ENCODE measurements around the gene GIMAP4.
"Not testable (repeated sequence)": the region's sequence is repeated elsewhere in the genome, so short reads cannot be mapped to it uniquely, and the experiment has no call there.

The GIMAP4 gene

DNA sequence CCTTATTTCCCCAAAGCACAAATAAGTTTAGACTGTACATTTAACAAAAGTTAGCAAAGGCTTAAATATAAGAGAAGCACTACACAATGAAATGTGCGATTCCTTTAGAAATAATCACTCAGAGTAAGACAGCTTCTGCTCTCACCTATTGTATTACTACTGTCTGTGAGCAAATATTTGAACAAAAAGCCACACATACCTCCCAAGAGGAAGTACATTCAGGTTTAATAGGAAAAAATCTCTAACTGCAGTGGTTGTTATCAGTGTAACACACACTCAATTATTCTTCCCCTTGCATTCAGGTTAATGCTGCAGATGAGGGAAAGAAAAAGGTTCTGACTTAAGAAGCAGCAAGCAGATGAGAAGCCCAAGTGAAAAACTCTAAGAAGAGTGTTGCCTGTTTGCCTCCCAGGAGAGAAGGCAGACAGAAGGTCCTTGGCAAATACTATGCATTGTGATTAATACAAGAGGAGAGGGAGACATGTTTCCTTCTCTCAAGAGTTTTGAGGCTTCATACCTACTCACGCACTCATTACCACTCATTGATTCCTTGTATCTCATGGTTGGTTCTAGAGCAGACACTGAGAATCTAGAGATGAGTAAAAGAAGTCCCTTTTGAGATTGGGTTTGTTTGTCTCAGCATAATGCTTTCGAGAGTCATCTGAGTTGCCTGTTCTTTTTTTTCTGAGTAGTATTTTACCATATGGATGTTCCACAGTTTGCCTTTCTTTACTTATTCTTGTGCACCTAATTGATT is 13.6 kb downstream of the GIMAP4 start:
- DNase-seq, result no peak

- no peak for DNase-seq
Measured at GRCh38 chr7:150585199-150585598, 18.0 kb downstream of the GIMAP4 start.

DNA sequence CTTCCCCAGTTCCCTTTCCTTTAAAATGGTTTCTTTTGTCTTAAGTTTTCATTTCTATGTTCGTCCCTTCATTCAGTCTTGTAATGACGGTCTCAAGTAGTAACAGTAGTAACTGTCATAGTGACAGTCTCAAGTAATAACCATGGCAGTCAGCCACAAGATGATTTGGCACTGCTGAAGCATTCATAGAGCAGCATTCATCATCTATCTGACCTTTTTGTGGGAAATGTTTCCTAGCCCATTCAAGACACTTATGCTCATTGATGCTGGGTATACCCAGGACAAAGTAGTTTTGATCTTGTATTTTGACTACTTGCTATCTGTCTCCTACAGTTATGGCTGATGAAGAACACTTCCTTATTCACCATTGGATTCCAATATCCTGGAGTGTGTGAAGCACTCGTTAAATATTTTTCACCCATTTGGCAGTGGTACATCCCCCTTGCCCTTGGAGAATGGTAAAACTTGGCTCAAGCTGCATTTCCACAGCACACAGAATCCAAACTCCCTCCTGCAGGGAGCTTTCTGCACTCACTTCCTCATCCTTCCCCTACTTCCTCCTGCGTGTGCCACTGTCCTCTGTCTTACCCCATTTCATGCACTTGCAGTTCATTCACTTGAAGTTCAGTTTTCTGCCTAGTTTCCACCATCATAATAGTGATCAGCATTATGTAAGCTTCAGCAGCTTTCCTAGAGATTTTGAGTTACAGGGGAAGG is 19.0 kb downstream of the GIMAP4 start:
- peak in 1 of 2 donors; percentile 22 for DNase-seq

DNA sequence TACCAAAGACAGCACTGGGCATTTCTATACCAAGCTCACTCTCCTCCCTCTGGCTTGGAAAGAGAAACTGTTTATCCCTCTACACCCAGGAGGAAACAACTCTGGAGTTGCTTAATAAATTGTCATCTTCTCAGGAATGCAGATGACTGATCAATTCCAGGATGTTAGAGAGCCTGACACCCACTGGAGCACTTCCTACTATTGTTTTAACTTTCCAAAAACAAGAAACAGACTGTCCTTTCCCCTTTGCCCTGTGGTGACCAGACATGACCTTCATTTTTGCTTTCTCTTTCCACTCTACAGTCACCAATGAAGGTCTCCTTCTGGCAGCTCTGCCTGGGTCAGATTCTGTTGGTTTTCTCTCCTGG is 19.6 kb downstream of the GIMAP4 start:
- no peak for DNase-seq

- no peak for DNase-seq
Measured at GRCh38 chr7:150587551-150587950, 20.4 kb downstream of the GIMAP4 start.

- DNase-seq, result no peak
Measured at GRCh38 chr7:150594805-150595204, 27.6 kb downstream of the GIMAP4 start.

DNA sequence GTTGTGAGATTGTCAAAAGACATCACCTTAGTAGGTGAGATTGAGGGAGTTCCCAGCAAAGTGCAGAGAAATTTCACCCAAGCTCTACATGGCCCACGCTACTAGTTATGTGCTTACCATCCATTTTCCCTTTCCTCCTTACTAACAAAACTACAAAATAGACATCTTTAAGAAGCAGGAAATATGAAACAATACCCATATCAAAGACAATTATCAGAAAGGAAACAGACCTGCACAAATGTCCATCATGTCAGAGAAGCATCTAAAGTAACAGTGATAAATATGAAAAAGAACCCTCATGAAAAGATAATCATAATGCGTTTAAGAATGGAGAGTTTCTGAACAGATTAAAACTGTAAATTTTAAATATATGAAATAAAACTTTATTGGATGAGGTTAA is 28.2 kb downstream of the GIMAP4 start:
- DNase-seq, result no peak

DNA sequence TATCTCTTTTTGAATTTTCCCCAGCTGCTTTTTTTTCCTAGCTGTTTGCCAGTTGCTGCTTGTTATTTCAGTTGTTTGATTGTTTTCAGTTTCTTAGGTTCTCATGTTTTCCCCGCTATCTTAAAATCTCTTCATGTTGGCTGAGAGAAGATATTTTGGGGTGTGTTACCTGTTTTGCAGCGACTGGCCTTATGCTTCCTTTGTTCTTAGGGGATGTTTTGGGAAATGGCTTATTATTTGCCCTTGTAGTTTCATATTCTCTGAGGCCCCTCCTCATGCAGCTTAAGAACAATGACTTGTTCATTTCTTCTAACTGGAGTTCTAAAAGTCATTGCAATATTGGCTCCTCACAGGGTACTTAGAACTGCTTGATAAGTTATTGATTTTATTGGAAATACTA is 36.4 kb downstream of the GIMAP4 start:
- DNase-seq, result not testable (repeated sequence)

- no peak for DNase-seq
Measured at GRCh38 chr7:150610233-150610632, 43.0 kb downstream of the GIMAP4 start.

GRCh38 chr7:150612925-150613324 is 45.7 kb downstream of the GIMAP4 start:
- DNase-seq, result no peak

GRCh38 chr7:150613880-150614279 is 46.7 kb downstream of the GIMAP4 start:
- DNase-seq, result no peak

GRCh38 chr7:150614426-150614825 is 47.2 kb downstream of the GIMAP4 start:
- DNase-seq, result not testable (repeated sequence)

DNA sequence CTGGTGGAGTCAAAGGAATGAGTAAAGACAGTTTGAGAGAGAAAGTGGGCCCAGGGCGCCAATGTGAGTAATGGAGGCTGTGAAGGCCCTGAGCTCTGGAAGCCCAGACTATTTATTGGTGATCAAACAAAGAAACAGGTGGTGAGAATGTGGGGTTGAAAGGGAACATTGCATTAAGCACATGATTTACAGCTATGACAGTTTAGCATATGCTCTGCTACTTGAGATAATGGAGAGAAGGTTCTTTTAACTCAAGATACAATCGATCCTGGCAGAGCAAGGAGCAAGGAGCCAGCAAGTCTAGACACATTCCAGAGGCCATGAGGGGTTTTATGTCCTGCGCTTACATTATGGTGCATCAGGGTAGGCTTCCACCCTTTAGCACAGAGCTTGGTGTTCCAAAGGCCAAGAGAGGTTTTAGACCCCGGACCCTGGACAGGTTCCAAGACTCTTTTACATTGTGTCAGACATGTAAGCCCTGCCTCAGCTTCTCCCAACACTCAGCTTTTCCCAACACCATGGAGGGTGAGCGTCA is 48.1 kb downstream of the GIMAP4 start:
- DNase-seq, result not testable (repeated sequence)

DNA sequence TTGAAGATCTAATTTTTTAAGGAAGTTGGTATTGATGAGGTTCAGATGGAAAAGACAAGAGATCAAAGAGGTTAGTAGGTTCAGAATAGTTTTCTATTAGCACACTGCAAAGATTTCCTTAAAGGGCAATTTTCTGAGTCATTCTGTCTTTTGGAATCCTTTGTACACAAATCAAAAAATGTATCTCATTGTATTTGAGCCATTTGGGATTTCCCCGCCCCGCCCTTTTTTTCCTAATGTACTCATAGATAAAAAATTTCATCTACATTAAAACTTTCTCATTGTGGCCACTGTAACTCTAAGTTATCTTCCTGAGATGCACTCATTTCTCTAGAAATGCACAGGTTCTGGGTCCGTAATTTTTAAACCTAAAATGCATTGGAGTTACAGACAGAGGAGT is 52.9 kb downstream of the GIMAP4 start:
- no peak for DNase-seq

DNA sequence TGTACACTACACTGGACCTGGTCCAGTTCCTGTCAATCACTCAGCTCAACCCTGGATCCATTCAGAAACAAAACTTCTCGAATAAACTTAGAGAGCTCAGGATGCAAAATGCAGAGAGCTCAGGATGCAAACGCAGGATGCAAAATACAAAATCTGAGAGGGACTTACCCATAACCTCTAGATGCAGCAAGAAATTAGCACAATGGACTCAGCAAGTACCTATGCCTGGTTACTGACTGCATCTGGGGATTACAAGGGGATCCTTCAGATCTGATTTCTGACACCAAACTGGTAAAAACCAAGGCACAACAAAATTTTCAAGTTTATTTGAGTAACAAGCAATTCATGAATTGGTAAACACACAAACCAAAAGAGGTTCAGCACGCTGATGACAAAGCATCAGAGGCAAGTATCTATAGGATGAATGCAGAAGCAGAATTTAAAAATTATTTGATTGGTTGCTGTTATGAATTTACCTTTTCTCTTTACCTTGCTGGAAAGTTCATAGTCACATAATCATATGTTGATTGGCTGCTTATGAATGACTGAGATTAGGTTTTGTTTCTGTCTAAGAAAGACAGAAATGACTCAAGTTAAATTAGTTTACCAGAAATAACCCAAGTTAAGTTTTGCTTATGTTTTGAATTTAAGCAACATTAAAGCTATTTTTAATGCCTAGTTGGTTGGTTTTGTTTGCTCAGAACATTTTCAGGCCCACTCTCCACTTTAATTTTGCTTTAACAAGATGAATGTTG is 53.6 kb downstream of the GIMAP4 start:
- no peak for DNase-seq

DNA sequence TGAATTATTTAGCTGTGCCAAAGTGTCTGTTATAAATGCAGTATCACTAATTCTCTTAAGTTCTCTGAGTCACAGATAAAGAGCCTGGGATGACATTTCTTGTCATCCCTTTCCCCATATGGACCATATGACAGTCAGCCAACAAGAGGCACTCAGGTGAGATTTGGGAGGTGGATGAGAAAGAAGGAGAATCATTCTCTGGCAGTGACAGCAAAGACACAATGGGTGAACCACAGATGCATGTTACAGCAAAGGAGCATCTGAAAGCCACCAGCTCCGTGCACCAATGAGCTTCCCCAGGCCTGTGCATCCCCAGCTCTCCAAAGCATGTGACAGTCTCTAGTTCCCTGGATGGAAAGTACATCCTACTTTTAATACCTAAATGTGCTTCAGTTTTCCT is 54.2 kb downstream of the GIMAP4 start:
- DNase-seq, result no peak

Data from hippocampal formation (tissue), 2 donors.